GM23338 (cell line): ENCODE data around the gene S100A11. TPM values are rescaled to one million over a fixed set of nuclear protein-coding genes. Genes with fewer than 3 reads are reported as not detected.

Experiments
- ETS1 ChIP-seq: IDR thresholded peaks from 2 replicates; pipeline ENCODE4 v1.6.1; 2016; ENCODE audit warnings: antibody characterized with exemption
- EZH2phosphoT487 ChIP-seq: fragments of 200-600 bp; sonication (generic); IDR thresholded peaks from one replicate; pipeline ENCODE4 v1.8.1; 2018; ENCODE audit warnings: antibody characterized with exemption; ENCODE audit not compliant: unreplicated experiment
- JUNB ChIP-seq: IDR thresholded peaks from one replicate; pipeline ENCODE4 v1.6.1; 2016; ENCODE audit warnings: antibody characterized with exemption; ENCODE audit not compliant: unreplicated experiment
- REST ChIP-seq: IDR thresholded peaks from one replicate; pipeline ENCODE4 v1.6.1; 2018; ENCODE audit warnings: antibody characterized with exemption; ENCODE audit not compliant: unreplicated experiment
- STAT1 ChIP-seq: IDR thresholded peaks from one replicate; pipeline ENCODE4 v1.6.1; 2016; ENCODE audit warnings: antibody characterized with exemption; ENCODE audit not compliant: unreplicated experiment
- ZNF462 ChIP-seq: fragments of 250-450 bp; sonication (Bioruptor Pico); IDR thresholded peaks from 2 replicates; pipeline ENCODE4 v1.5.0; 2020; ENCODE audit warnings: mild to moderate bottlenecking, moderate library complexity
- polyA plus RNA-seq: library from polyadenylated mRNA; unstranded; fragments of >200 nt; fragmentation: Nextera tagmentation; extraction: Ambion mirVana; gene quantifications from 2 replicates; pipeline ENCODE4 v1.2.1, GENCODE V29; 2016
- total RNA-seq: library from RNA; depleted of rRNA; stranded (reverse); fragments of >200 nt; shearing (Covaris generic); gene quantifications from 2 replicates; pipeline ENCODE4 v1.2.3, GENCODE V29; 2014

Gene S100A11
- total and polyA plus RNA-seq, 2 experiments from 2014 or later: 73.1 to 596 TPM

GRCh38 chr1:151985270-151985669 is 51.5 kb downstream of the S100A11 start (continued):
- no peak for TF ChIP-seq ZNF462 (CRISPR knock-in tag)
- no peak for TF ChIP-seq REST
- no peak for TF ChIP-seq EZH2phosphoT487
- no peak for TF ChIP-seq ETS1
- TF ChIP-seq JUNB: no peak
- no peak for TF ChIP-seq STAT1
